HG03196 (cell line): Measurements from ENCODE around the gene EIF3F.

Experiments
- ATAC-seq: cut with Tn5 transposase; IDR thresholded peaks from one replicate; pipeline ENCODE4 v1.9.1; 2021; ENCODE audit not compliant: unreplicated experiment

Gene EIF3F

GRCh38 chr11:8019314-8020243 lies 32.4 kb downstream of the EIF3F start:
- ATAC-seq: no peak

- ATAC-seq: no peak
These were observed 33.1 kb downstream of the EIF3F start for GRCh38 chr11:8020244-8020597.

- ATAC-seq: no peak
These were observed 34.8 kb downstream of the EIF3F start for GRCh38 chr11:8021920-8022319.

GRCh38 chr11:8022876-8023275 lies 35.7 kb downstream of the EIF3F start:
- ATAC-seq: no peak

GRCh38 chr11:8023831-8024555 lies 36.9 kb downstream of the EIF3F start:
- ATAC-seq: no peak

GRCh38 chr11:8025123-8025522 lies 38.0 kb downstream of the EIF3F start:
- ATAC-seq: no peak

GRCh38 chr11:8025816-8026215 lies 38.7 kb downstream of the EIF3F start:
- ATAC-seq: no peak

- no peak for ATAC-seq
These were observed 39.8 kb downstream of the EIF3F start for GRCh38 chr11:8026982-8027381.

GRCh38 chr11:8028766-8029165 lies 41.6 kb downstream of the EIF3F start:
- ATAC-seq: no peak

GRCh38 chr11:8030526-8031247 lies 43.5 kb downstream of the EIF3F start:
- no peak for ATAC-seq

- no peak for ATAC-seq
These were observed 44.3 kb downstream of the EIF3F start for GRCh38 chr11:8031248-8032115.

- ATAC-seq: no peak
These were observed 45.0 kb downstream of the EIF3F start for GRCh38 chr11:8032122-8032521.

- ATAC-seq: no peak
These were observed 45.6 kb downstream of the EIF3F start for GRCh38 chr11:8032576-8033304.

GRCh38 chr11:8033305-8034105 lies 46.4 kb downstream of the EIF3F start:
- ATAC-seq: no peak

- no peak for ATAC-seq
These were observed 47.0 kb downstream of the EIF3F start for GRCh38 chr11:8034106-8034585.

GRCh38 chr11:8034604-8035190 lies 47.6 kb downstream of the EIF3F start:
- ATAC-seq: no peak

- no peak for ATAC-seq
These were observed 48.2 kb downstream of the EIF3F start for GRCh38 chr11:8035200-8035855.
